Mesothelial cell of epicardium (in vitro differentiated cells): ENCODE measurements around the gene OLA1. TPM values are rescaled to one million over a fixed set of nuclear protein-coding genes. Genes with fewer than 3 reads are reported as not detected.
"Not testable (repeated sequence)": the region's sequence is repeated elsewhere in the genome, so short reads cannot be mapped to it uniquely, and the experiment has no call there.

ENCODE experiments used
- DNase-seq, 2 experiments: peaks; one replicate each; pipeline ENCODE4 v3.0.0; 2021; ENCODE audit warnings: low spot score in 2 of 2; ENCODE audit not compliant: unreplicated experiment in 2 of 2
- H3K27ac Mint-ChIP-seq: 2 replicates; pipeline ENCODE4 v1.8.0; 2021; ENCODE audit warnings: mixed read lengths
- H3K27me3 Mint-ChIP-seq: 2 replicates; pipeline ENCODE4 v1.8.0; 2021; ENCODE audit warnings: low read depth, mixed read lengths
- H3K36me3 Mint-ChIP-seq: 2 replicates; pipeline ENCODE4 v1.8.0; 2021; ENCODE audit warnings: mixed read lengths
- H3K4me1 Mint-ChIP-seq: 2 replicates; pipeline ENCODE4 v1.8.0; 2021; ENCODE audit warnings: mixed read lengths
- H3K4me3 Mint-ChIP-seq: 2 replicates; pipeline ENCODE4 v1.8.0; 2021; ENCODE audit warnings: mild to moderate bottlenecking, moderate library complexity, mixed read lengths
- H3K9me3 Mint-ChIP-seq: 2 replicates; pipeline ENCODE4 v1.8.0; 2021; ENCODE audit warnings: mixed read lengths
- total RNA-seq: library from RNA; stranded (reverse); gene quantifications from 3 replicates; pipeline ENCODE4 v1.2.1, GENCODE V29; 2021
- TF ChIP-seq, protein P1 (sequence below): fragments of 200-600 bp; sonication (generic); IDR thresholded peaks from one replicate; pipeline ENCODE4 v1.5.0; 2021; ENCODE audit warnings: antibody characterized with exemption; ENCODE audit not compliant: unreplicated experiment

OLA1 gene
- total RNA-seq, 1 donor from 2014 or later = 87.3 TPM

DNA sequence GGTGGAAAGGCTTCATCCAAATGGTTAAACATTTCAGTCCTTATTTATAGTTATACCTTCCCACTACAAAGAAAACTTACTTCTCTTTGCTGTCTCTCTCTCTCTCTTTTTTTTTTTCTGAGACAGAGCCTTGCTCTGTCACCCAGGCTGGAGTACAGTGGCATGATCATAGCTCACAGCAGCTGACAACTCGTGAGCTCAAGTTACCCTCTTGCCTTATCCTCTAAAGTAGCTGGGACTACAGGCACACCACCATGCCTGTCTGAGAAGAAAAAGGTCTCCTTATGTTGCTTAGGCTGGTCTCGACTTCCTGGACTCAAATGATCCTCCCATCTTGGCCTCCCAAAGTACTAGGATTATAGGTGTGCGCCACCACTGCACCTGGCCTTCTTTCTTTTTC, 32.3 kb upstream of the OLA1 start:
- TF ChIP-seq, protein P1, sequence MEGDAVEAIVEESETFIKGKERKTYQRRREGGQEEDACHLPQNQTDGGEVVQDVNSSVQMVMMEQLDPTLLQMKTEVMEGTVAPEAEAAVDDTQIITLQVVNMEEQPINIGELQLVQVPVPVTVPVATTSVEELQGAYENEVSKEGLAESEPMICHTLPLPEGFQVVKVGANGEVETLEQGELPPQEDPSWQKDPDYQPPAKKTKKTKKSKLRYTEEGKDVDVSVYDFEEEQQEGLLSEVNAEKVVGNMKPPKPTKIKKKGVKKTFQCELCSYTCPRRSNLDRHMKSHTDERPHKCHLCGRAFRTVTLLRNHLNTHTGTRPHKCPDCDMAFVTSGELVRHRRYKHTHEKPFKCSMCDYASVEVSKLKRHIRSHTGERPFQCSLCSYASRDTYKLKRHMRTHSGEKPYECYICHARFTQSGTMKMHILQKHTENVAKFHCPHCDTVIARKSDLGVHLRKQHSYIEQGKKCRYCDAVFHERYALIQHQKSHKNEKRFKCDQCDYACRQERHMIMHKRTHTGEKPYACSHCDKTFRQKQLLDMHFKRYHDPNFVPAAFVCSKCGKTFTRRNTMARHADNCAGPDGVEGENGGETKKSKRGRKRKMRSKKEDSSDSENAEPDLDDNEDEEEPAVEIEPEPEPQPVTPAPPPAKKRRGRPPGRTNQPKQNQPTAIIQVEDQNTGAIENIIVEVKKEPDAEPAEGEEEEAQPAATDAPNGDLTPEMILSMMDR = no peak
- Mint-ChIP-seq H3K9me3 (peaks cover 3% of the 10 kb centered on the region), H3K36me3 (no peaks in the 10 kb centered on the region), H3K27ac (no peak overlapping the region), H3K27me3 (no peaks in the 10 kb centered on the region), H3K4me1 (no peaks in the 10 kb centered on the region), H3K4me3 (no peak overlapping the region)
- no peak for DNase-seq

DNA sequence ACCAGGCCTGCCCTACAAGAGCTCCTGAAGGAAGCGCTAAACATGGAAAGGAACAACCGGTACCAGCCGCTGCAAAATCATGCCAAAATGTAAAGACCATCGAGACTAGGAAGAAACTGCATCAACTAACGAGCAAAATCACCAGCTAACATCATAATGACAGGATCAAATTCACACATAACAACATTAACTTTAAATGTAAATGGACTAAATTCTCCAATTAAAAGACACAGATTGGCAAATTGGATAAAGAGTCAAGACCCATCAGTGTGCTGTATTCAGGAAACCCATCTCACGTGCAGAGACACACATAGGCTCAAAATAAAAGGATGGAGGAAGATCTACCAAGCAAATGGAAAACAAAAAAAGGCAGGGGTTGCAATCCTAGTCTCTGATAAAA, 21.9 kb upstream of the OLA1 start:
- H3K4me1 Mint-ChIP-seq, H3K4me3 Mint-ChIP-seq: not testable (repeated sequence)

DNA sequence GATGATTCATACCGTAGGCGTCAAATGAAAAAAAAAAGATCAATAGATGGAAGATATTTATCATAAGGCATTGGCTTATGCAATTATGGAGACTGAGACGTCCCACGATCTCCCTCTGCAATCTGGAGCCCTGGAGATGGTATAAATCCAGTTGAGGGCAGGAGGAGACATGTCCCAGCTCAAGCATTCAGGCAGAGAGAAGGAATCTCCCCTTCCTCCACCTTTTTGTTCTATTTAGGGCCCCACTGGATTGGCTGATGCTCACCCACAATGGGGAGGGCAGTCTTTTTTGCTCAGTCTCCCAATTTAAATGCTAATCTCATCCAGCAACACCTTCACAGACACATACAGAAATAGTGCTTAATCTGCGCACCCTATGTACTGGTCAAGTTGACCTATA, 18.0 kb upstream of the OLA1 start:
- peaks cover 9% of the 10 kb centered on the region for H3K4me1 Mint-ChIP-seq
- H3K9me3 Mint-ChIP-seq = no peaks in the 10 kb centered on the region
- TF ChIP-seq, protein P1 = no peak
- no peak overlapping the region for H3K4me3 Mint-ChIP-seq
- H3K27me3 Mint-ChIP-seq = peaks cover 3% of the 10 kb centered on the region
- H3K36me3 Mint-ChIP-seq = no peaks in the 10 kb centered on the region
- DNase-seq = no peak
- no peak overlapping the region for H3K27ac Mint-ChIP-seq

More for the DNA sequence above, 21.9 kb upstream of the OLA1 start:
- H3K9me3 Mint-ChIP-seq, DNase-seq, H3K36me3 Mint-ChIP-seq, H3K27ac Mint-ChIP-seq, H3K27me3 Mint-ChIP-seq: not testable (repeated sequence)

DNA sequence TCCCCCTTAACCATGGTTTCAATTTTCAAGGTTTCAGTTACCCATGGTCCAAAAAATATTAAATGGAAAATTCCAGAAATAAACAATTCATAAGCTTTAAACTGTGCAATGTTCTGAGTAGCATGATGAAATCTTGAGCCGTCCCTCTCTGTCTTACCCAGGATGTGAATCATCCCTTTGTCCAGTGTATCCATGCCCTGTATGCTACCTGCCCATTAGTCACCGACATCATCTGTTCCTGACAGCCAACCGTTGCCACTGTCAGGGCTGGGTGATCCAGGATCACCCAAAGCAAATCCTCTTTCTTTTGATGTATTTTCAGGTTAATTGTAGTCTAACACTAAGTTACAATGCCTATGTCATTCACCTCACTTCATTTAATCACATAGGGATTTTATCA, 15.7 kb upstream of the OLA1 start:
- no peaks in the 10 kb centered on the region for H3K9me3 Mint-ChIP-seq
- H3K27ac Mint-ChIP-seq = no peak overlapping the region
- H3K27me3 Mint-ChIP-seq = peaks cover 3% of the 10 kb centered on the region
- H3K4me1 Mint-ChIP-seq = peaks cover 16% of the 10 kb centered on the region
- no peak overlapping the region for H3K4me3 Mint-ChIP-seq
- H3K36me3 Mint-ChIP-seq = no peaks in the 10 kb centered on the region
- TF ChIP-seq, protein P1 = no peak
- no peak for DNase-seq

DNA sequence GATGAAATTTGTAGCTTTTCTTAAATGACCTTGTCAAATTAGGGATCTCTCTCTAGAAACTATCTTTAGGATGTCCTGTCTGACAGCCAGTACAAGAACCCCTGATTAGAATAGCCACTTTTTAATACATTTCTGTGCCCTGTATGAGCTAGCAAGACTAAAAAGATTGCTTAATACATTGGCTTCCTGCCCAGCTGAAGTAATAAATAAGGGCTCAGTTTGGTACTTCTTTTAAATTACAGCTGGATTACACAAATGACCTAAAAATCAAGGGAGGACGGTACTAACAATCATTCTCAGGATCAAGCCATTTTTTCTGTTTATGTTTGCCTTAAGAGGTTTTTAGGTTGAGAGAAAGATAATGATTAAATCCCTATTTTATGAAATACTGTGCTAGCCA, 11.6 kb upstream of the OLA1 start:
- H3K27me3 Mint-ChIP-seq = no peaks in the 10 kb centered on the region
- H3K27ac Mint-ChIP-seq = peak overlapping the region; percentile 19
- H3K9me3 Mint-ChIP-seq = no peaks in the 10 kb centered on the region
- TF ChIP-seq, protein P1 = no peak
- no peaks in the 10 kb centered on the region for H3K36me3 Mint-ChIP-seq
- H3K4me3 Mint-ChIP-seq = no peak overlapping the region
- DNase-seq = no peak
- peaks cover 9% of the 10 kb centered on the region for H3K4me1 Mint-ChIP-seq

DNA sequence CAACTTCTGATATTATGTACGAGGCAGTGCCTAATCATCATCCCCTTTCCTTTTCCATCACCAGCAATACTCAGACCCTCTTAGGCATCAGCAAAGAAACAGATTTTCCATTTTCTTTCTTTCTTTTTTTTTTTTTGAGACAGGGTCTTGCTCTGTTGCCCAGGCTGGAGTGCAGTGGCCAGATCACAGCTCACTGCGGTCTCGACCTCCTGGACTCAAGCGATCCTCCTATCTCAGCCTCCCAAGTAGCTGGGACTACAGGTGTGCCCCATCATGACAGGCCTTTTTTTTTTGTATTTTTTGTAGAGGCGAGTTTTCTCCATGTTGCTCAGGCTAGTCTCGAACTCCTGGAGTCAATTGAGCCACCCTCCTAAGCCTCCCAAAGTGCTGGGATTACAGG, 5.9 kb upstream of the OLA1 start:
- H3K4me1 Mint-ChIP-seq = peaks cover 2% of the 10 kb centered on the region
- no peaks in the 10 kb centered on the region for H3K27me3 Mint-ChIP-seq
- no peak overlapping the region for H3K27ac Mint-ChIP-seq
- TF ChIP-seq, protein P1 = no peak
- no peaks in the 10 kb centered on the region for H3K9me3 Mint-ChIP-seq
- DNase-seq = no peak
- H3K4me3 Mint-ChIP-seq = no peak overlapping the region
- H3K36me3 Mint-ChIP-seq = no peaks in the 10 kb centered on the region
